GM19023 (cell line): ENCODE results near the gene KNDC1.

Experiments used
- ATAC-seq: cut with Tn5 transposase; IDR thresholded peaks from one replicate; pipeline ENCODE4 v1.9.1; 2021; ENCODE audit warnings: mild to moderate bottlenecking, moderate library complexity; ENCODE audit not compliant: unreplicated experiment

Gene KNDC1

GRCh38 chr10:133204226-133205015 is 44.4 kb downstream of the KNDC1 start:
- ATAC-seq, result no peak

GRCh38 chr10:133205146-133205545 is 45.1 kb downstream of the KNDC1 start:
- no peak for ATAC-seq

- no peak for ATAC-seq
Measured at GRCh38 chr10:133206356-133207040, 46.5 kb downstream of the KNDC1 start.

GRCh38 chr10:133207041-133207600 is 47.1 kb downstream of the KNDC1 start:
- no peak for ATAC-seq

DNA sequence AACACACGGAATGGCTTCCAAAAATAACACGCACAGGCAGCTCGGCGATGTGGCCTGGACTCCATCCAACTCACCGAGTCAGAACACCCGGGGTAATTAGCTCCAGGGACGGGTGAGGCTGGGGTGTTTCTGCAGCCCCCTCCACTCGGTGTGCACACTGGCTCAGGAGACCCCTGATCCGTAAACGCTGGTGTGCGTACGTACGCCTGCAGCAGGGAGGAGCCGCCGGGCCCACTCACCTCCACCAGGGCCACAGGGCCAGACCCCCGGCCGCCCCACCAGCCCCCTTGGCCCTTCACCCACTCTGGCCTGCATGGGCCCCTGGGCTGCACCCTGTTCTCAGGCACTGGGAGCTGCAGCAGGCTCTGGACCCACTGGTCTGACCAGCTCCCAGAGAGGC is 47.6 kb downstream of the KNDC1 start:
- ATAC-seq, result no peak

- no peak for ATAC-seq
Measured at GRCh38 chr10:133208466-133208865, 48.4 kb downstream of the KNDC1 start.

DNA sequence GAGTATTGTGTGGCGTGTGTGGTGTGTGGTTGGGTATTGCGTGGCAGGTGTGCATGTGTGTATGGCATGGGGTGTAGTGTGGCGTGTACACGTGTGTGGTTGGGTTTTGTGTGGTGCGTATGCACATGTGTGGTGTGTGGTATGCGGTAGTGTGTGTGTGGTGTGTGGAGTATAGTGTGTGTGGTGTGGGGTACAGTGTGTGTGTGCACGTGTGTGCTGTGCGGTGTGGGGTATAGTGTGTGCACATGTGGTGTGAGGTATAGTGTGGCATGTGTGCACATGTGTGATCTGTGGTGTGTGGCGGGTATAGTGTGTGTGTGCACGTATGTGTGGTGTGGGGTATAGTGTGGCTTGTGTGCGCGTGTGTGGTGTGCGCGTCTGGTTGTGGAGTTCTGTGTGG is 49.1 kb downstream of the KNDC1 start:
- no peak for ATAC-seq

DNA sequence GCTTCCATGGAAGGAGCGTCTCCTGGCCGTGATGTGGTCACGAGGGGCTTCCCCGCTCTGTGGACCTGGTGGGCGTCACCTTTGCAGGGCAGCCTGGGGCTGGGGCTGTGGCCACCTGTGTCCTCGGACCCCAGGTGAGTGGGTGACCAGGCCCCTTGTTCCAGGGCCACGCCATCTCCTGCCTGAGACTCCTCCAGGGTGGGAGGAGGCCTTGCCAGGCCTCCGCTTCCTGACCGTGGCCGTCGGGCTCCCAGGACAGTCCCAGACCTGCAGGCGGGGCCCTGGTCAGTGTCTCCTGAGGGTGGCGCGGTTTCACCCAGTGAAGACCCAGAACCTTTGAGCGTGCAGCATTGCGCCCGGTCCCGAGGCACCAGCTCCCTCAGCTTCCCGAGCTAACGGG is 49.6 kb downstream of the KNDC1 start:
- no peak for ATAC-seq

GRCh38 chr10:133210398-133211140 is 50.5 kb downstream of the KNDC1 start:
- ATAC-seq, result no peak

- ATAC-seq, result no peak
Measured at GRCh38 chr10:133211141-133211830, 51.3 kb downstream of the KNDC1 start.

- no peak for ATAC-seq
Measured at GRCh38 chr10:133211959-133212852, 52.2 kb downstream of the KNDC1 start.

- no peak for ATAC-seq
Measured at GRCh38 chr10:133212853-133213494, 53.0 kb downstream of the KNDC1 start.

DNA sequence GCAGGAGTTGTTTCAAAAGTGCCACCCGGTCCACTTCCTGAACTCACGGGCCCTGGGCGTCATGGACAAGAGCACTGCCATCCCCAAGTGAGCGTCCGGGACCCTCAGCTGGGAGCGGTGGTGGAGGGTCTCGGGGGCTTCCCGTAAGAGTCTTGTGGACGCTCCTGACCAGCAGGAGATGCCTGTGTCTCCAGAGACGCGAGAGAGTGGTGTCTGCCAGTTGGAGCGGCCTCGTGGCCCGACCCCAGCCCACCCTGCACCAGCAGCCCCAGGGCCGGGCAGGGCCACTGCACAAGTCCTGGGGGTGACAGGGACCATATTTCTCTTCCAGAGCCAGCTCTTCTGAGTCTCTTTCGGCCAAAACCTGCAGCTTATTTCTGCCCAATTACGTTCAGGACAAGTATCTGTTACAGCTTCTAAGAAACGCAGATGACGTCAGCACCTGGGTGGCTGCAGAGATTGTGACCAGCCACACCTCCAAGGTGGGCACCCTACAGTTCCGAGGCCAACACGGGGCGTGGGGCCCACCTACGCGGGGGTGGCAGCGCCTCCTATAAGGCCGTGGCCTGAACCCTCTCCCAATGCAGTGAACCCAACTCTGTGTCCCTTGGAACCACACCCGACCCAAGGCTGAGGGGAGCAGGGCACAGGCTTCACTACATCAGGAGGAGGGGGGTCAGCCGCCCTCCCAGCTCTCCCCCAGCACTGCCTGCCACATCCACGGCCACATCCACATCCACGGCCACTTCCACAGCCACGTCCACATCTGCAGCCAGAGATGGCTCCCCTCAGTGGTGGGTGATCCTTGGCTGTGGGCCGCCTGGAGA is 53.8 kb downstream of the KNDC1 start:
- ATAC-seq, result no peak

- ATAC-seq, result no peak
Measured at GRCh38 chr10:133214468-133215410, 54.7 kb downstream of the KNDC1 start.

DNA sequence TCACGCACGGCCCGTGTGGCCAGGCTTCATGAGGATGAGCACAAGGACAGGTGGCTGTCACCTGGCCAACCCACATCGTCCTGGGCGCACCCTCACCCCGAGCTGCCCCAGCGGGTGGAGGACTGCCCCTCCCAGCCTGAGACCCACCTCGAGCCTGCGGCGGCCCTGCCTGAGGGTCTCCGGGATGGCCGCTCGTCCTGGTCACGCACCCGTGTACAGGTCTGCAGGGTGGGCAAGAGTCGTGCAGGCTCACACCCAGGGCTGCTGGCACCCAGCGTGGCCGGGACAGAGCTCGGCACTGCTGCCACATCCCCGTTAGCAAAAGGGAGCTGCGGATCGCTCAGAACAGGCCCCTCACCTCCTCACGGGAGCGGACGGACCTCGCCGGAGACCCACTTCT is 55.6 kb downstream of the KNDC1 start:
- no peak for ATAC-seq

DNA sequence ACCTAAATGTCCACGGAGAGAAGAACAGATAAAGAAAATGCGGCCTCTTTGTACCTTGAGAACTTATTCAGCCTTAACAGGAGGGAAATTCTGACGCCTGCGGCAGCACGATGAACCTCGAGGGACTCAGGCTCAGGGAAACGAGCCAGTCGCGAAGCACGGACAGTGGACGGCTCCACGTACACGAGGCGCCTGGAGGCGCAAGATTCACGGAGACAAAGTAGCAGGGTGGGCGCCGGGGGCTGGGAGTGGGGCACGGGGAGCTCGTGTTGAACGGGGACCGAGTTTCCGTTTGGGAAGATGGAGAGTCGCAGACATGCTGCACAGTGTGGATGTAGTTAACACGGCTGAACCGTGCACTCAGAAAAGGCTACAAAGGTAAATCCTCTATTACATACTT is 56.8 kb downstream of the KNDC1 start:
- no peak for ATAC-seq

DNA sequence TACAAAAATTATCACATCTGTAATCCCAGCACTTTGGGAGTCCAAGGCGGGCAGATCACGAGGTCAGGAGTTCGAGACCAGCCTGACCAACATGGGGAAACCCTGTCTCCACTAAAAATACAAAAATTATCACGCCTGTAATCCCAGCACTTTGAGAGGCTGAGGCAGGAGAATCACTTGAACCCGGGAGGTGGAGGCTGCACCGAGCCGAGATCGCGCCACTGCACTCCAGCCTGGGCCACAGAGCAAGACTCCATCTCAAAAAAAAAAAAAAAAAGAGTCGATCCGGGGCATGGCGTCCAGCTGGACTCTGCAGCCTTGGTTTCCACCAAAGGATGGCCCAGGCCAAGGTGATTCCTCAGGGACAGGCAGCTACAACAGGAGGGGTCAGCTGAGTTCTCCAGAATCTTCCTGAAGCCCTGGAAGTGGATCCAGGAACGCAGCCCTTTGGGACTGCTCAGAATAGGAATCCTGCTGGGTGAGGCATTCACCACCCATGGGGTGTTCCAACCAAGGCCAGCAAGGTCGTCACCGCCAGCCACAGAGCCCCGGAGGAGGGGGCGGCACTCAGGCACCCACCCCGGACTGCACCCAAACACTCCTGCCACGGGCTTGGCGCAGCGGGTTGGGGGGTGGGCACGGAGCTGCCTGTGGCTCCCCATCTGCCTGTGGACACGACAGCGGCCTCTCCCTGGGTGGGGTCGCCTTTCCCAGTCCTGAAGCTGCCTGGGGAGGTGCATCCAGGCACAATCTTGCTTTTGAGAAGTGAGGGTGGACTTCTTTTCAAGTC is 58.0 kb downstream of the KNDC1 start:
- ATAC-seq, result no peak
